ENCODE results near the gene CIB2. TPM values are rescaled to one million over a fixed set of nuclear protein-coding genes. Genes with fewer than 3 reads are reported as not detected.
A peak's percentile ranks its signal among the peaks of the same experiment; 100 is the strongest.

Gene CIB2
- total RNA-seq, 1 experiment from 2014 or later, result 43.2 TPM

DNA sequence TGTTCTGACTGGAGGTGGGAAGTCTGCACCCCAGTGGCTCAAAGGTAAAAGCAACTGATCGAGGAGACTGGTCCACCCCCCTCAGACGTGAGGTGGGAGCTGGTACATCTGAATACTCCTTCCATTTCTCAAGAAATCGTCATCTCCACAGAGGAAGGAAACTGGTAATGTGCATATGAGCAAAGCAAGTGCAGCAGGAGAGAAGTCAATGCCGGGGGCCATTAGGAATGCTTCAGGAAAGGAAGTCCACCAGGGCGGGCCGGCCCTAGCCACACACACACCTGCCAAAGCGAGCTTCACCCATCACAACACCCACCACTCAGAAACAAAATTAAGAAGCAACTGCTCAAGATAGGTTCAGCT, 62.2 kb downstream of the CIB2 start:
- no peak overlapping the region for H2AFZ ChIP-seq (ENCODE audit: low read length)
- H3K9me3 Mint-ChIP-seq, result no peaks in the 10 kb centered on the region

More for the DNA sequence above, 62.2 kb downstream of the CIB2 start:
- H3K27ac ChIP-seq (ENCODE audit: insufficient read length, low read depth, low read length), result no peak overlapping the region
- H3K14ac ChIP-seq (ENCODE audit: insufficient read depth, low read length), result no peak overlapping the region
- peaks cover 19% of the 10 kb centered on the region for H3K4me1 ChIP-seq (ENCODE audit: insufficient read depth, low read length)
- Mint-ChIP-seq H3K27ac (peak overlapping the region in 1 of 3 experiments; percentile 31; a peak in 2 of 7 replicates), H3K27me3 (ENCODE audit: low read depth) (no peaks in the 10 kb centered on the region), H3K36me3 (ENCODE audit: insufficient read depth in 1 of 3, low read depth in 3 of 3) (no peaks in the 10 kb centered on the region), H3K4me3 (peak overlapping the region in 1 of 2 experiments; percentile 1; a peak in 1 of 5 replicates), H3K4me1 (peaks cover 40 to 67% of the 10 kb centered on the region in 2 experiments)
- no peaks in the 10 kb centered on the region for H3K23me2 ChIP-seq (ENCODE audit: insufficient read length, low read depth, low read length, poor library complexity, severe bottlenecking)
- no peak overlapping the region for H2AK5ac ChIP-seq (ENCODE audit: insufficient read length, low read length)
- no peaks in the 10 kb centered on the region for H4K20me1 ChIP-seq (ENCODE audit: control insufficient read depth, insufficient read depth, insufficient read length)
- no peak overlapping the region for H2BK12ac ChIP-seq (ENCODE audit: insufficient read length, low read depth, low read length)
- no peak overlapping the region for H2BK5ac ChIP-seq (ENCODE audit: insufficient read length, low read length)
- no peak overlapping the region for H3K4me2 ChIP-seq (ENCODE audit: insufficient read depth, insufficient read length, low read length)
- H4K8ac ChIP-seq (replicated peaks; ENCODE audit: insufficient read length, low read depth, low read length), result no peak overlapping the region
- no peak overlapping the region for H3T11ph ChIP-seq (ENCODE audit: low read length)
- no peaks in the 10 kb centered on the region for H3K9me3 ChIP-seq (ENCODE audit: control insufficient read depth, low read depth, low read length)
- H3K9ac ChIP-seq (ENCODE audit: extremely low read depth, insufficient read length, low read length), result no peak overlapping the region
- DNase-seq, result no peak
- no peak overlapping the region for H3K18ac ChIP-seq (ENCODE audit: insufficient read length, low read depth, low read length)
- peaks cover 1% of the 10 kb centered on the region; the same call in 1 of the 2 replicates for H3K79me2 ChIP-seq (ENCODE audit: insufficient read depth, low read length)
- no peak overlapping the region for H4K5ac ChIP-seq (ENCODE audit: insufficient read length, low read depth, low read length)
- no peaks in the 10 kb centered on the region for H3K27me3 ChIP-seq (ENCODE audit: insufficient read depth, low read length)
- no peak overlapping the region for H3K56ac ChIP-seq (ENCODE audit: insufficient read length, low read depth, low read length)
- peaks cover 2% of the 10 kb centered on the region for H3K79me1 ChIP-seq (ENCODE audit: insufficient read depth, low read depth, low read length, poor library complexity, severe bottlenecking)
- TF ChIP-seq, protein P1, sequence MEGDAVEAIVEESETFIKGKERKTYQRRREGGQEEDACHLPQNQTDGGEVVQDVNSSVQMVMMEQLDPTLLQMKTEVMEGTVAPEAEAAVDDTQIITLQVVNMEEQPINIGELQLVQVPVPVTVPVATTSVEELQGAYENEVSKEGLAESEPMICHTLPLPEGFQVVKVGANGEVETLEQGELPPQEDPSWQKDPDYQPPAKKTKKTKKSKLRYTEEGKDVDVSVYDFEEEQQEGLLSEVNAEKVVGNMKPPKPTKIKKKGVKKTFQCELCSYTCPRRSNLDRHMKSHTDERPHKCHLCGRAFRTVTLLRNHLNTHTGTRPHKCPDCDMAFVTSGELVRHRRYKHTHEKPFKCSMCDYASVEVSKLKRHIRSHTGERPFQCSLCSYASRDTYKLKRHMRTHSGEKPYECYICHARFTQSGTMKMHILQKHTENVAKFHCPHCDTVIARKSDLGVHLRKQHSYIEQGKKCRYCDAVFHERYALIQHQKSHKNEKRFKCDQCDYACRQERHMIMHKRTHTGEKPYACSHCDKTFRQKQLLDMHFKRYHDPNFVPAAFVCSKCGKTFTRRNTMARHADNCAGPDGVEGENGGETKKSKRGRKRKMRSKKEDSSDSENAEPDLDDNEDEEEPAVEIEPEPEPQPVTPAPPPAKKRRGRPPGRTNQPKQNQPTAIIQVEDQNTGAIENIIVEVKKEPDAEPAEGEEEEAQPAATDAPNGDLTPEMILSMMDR (conservative IDR thresholded peaks at IDR 0.05), result peak; percentile 13; the same call in 1 of the 3 replicates
- H2BK15ac ChIP-seq (ENCODE audit: low read depth, low read length), result no peak overlapping the region
- H3K4ac ChIP-seq (ENCODE audit: low read depth, low read length), result no peak overlapping the region
- H4K91ac ChIP-seq (ENCODE audit: insufficient read length, low read depth, low read length), result no peak overlapping the region
- H2BK20ac ChIP-seq (ENCODE audit: low read depth, low read length, poor library complexity, severe bottlenecking), result no peak overlapping the region
- no CpG with 5 or more reads among the region's 7 CpGs for WGBS (ENCODE audit: extremely low coverage, insufficient read length, low lambda C conversion rate)
- H3K23ac ChIP-seq (ENCODE audit: insufficient read length, low read depth, low read length), result no peak overlapping the region
- H2BK120ac ChIP-seq (ENCODE audit: low read depth, low read length, poor library complexity, severe bottlenecking), result no peak overlapping the region
